ENCODE data around the gene ZFR2. TPM values are rescaled to one million over a fixed set of nuclear protein-coding genes. Genes with fewer than 3 reads are reported as not detected.

ZFR2 gene
- total RNA-seq, 2 donors from 2014 or later = not detected

DNA sequence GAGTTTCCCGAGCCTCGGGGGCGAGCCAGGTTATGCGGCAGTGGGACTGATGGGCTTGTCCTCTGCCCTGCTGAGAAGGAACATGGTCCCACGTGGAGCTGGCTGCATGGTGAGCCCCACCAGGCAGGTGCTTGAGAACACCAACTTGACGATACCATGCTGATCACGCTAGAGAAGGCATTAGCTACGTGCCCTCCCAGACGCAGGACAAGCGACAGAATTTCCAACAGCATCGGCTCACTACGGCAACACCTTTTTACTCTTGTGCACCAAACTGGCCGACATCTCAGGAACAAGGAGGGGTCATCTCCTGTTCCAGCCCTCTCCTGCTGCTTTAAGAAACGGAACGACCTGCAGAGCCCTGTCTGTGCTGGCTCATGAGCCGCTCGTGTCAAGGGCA lies 8.3 kb downstream of the ZFR2 start:
- Histone ChIP-seq H3K27me3 (replicated peaks; ENCODE audit: insufficient read depth) (no peaks in the 10 kb centered on the region), H3K27ac (no peak overlapping the region), H3K4me1 (ENCODE audit: control insufficient read depth in 1 of 2, low read depth in 2 of 2) (no peaks in the 10 kb centered on the region), H3K36me3 (no peaks in the 10 kb centered on the region), H3K9me3 (no peaks in the 10 kb centered on the region), H3K4me3 (no peak overlapping the region)
- no peak for DNase-seq (ENCODE audit: low spot score)
- TF ChIP-seq, protein P1, sequence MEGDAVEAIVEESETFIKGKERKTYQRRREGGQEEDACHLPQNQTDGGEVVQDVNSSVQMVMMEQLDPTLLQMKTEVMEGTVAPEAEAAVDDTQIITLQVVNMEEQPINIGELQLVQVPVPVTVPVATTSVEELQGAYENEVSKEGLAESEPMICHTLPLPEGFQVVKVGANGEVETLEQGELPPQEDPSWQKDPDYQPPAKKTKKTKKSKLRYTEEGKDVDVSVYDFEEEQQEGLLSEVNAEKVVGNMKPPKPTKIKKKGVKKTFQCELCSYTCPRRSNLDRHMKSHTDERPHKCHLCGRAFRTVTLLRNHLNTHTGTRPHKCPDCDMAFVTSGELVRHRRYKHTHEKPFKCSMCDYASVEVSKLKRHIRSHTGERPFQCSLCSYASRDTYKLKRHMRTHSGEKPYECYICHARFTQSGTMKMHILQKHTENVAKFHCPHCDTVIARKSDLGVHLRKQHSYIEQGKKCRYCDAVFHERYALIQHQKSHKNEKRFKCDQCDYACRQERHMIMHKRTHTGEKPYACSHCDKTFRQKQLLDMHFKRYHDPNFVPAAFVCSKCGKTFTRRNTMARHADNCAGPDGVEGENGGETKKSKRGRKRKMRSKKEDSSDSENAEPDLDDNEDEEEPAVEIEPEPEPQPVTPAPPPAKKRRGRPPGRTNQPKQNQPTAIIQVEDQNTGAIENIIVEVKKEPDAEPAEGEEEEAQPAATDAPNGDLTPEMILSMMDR (IDR thresholded peaks at IDR 0.05) = no peak
- no peak for ATAC-seq (ENCODE audit: insufficient number of reproducible peaks, low FRiP score, low read depth)

DNA sequence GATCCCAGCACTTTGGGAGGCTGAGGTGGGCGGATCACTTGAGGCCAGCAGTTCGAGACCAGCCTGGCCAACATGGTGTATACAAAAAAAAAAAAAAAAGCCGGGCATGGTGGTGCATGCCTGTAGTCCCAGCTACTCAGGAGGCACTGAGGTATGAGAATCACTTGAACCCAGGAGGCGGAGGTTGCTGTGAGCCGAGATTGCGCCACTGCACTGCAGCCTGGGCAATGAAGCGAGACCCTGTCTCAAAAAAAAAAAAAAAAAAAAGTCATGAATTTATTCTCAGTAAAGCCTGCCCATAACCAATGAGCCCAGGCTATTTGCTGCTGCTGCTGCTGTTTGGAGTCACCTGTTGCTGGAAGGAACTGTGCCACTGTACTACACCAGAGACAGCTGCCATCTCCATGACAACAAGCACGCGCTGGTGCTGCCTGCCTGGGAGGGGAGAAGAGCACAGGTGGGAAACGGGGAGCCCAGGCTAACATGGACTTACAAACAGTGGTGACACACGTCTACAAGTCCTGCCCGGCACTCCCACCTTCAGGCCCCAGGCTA lies 11.3 kb downstream of the ZFR2 start:
- Histone ChIP-seq H3K27me3 (replicated peaks; ENCODE audit: insufficient read depth) (no peaks in the 10 kb centered on the region), H3K4me3 (no peak overlapping the region), H3K36me3 (no peaks in the 10 kb centered on the region), H3K27ac (no peak overlapping the region), H3K9me3 (peaks cover 3% of the 10 kb centered on the region), H3K4me1 (ENCODE audit: control insufficient read depth in 1 of 2, low read depth in 2 of 2) (no peaks in the 10 kb centered on the region)
- no peak for DNase-seq (ENCODE audit: low spot score)
- no peak for ATAC-seq (ENCODE audit: insufficient number of reproducible peaks, low FRiP score, low read depth)
- TF ChIP-seq, protein P1 (IDR thresholded peaks at IDR 0.05) = no peak

DNA sequence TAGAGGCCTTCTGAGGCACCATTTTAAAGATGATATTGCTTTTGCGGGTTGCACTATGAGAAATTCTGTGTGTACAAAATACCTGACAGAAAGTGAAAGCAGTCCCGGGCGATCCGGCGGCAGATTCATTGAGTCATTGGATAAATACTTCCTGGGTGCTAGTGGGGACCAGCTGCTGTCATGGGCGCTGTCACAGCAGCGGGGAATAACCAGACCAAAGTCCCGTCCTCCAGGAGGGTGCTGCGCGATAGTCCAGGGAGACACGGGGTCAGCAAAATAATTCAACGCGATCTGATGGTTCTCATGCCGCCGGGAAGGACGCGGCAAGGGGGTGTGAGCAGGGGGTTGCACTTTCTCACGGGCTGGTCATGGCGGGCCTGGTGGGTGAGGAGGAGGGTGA lies 13.5 kb downstream of the ZFR2 start:
- H3K27ac ChIP-seq = no peak overlapping the region
- DNase-seq (ENCODE audit: low spot score) (no peak), ATAC-seq (ENCODE audit: insufficient number of reproducible peaks, low FRiP score, low read depth) (no peak)
- TF ChIP-seq, protein P1 (IDR thresholded peaks at IDR 0.05) = no peak
- no peaks in the 10 kb centered on the region for H3K4me1 ChIP-seq (ENCODE audit: control insufficient read depth in 1 of 2, low read depth in 2 of 2)
- no peak overlapping the region for H3K4me3 ChIP-seq
- H3K36me3 ChIP-seq = no peaks in the 10 kb centered on the region
- no peaks in the 10 kb centered on the region for H3K27me3 ChIP-seq (replicated peaks; ENCODE audit: insufficient read depth)
- peaks cover 17% of the 10 kb centered on the region for H3K9me3 ChIP-seq

DNA sequence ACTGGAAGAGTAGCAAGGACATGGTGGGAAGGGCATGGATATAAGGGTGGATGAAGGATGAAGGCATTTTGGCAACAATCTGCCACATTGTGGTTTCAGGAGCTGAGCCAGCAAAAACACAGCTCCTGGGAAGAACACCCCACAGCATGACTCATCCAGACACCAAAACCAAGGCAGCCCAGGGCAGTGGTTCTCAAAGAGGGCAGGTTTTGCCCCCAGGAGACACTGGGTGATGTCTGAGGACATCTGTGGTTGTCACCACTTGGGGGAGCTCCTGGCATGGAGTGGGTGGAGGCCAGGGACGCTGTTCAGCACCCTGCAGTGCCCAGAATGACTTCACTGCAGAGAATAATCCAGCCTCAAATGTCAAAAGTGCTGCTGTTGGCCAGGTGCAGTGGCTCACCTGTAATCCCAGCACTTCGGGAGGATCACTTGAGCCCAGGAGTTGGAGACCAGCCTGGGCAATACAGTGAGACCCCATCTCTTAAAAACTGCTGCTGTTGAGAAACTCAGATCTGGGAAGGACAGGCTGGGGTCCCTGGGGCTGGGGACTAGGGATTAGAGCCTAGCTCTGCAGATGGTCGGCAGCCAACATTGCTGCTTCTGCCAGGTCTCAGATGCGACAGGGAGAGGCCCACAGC lies 16.1 kb downstream of the ZFR2 start:
- Histone ChIP-seq H3K27ac (no peak overlapping the region), H3K9me3 (peaks cover 17% of the 10 kb centered on the region), H3K4me1 (ENCODE audit: control insufficient read depth in 1 of 2, low read depth in 2 of 2) (no peaks in the 10 kb centered on the region), H3K27me3 (replicated peaks; ENCODE audit: insufficient read depth) (no peaks in the 10 kb centered on the region), H3K4me3 (no peak overlapping the region), H3K36me3 (no peaks in the 10 kb centered on the region)
- no peak for ATAC-seq (ENCODE audit: insufficient number of reproducible peaks, low FRiP score, low read depth)
- DNase-seq (ENCODE audit: low spot score) = no peak
- TF ChIP-seq, protein P1 (IDR thresholded peaks at IDR 0.05) = no peak

DNA sequence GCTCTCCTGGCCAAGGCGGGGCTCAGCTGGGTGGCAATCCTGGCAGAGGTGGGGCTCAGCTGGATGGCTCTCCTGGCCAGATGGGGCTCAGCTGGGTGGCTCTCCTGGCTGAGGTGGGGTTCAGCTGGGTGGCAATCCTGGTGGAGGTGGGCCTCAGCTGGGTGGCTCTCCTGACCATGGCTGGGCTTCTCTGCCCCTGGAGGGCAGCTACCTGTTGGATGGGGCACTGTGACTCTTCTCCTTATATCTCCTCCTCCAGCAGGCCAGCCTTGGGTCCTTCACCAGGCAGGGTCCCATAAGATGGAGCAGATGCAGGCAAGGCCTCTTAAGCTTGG lies 16.7 kb downstream of the ZFR2 start:
- H3K4me3 ChIP-seq = no peak overlapping the region
- TF ChIP-seq, protein P1 (IDR thresholded peaks at IDR 0.05) = no peak
- no peaks in the 10 kb centered on the region for H3K4me1 ChIP-seq (ENCODE audit: control insufficient read depth in 1 of 2, low read depth in 2 of 2)
- H3K9me3 ChIP-seq = peaks cover 17% of the 10 kb centered on the region
- no peak for ATAC-seq (ENCODE audit: insufficient number of reproducible peaks, low FRiP score, low read depth)
- DNase-seq (ENCODE audit: low spot score) = no peak
- H3K36me3 ChIP-seq = no peaks in the 10 kb centered on the region
- no peaks in the 10 kb centered on the region for H3K27me3 ChIP-seq (replicated peaks; ENCODE audit: insufficient read depth)
- no peak overlapping the region for H3K27ac ChIP-seq
